Endothelial cell of umbilical vein (primary cell): ENCODE data around the gene COTL1.
"Not testable (repeated sequence)": the region's sequence is repeated elsewhere in the genome, so short reads cannot be mapped to it uniquely, and the experiment has no call there.

Experiments
- EZH2 ChIP-seq: IDR thresholded peaks from 2 replicates; pipeline ENCODE4 v1.6.1; 2012; ENCODE audit warnings: borderline replicate concordance, low read depth, mild to moderate bottlenecking, moderate library complexity, low read length, inconsistent platforms; ENCODE audit not compliant: severe bottlenecking
- FOS ChIP-seq: IDR thresholded peaks from 2 replicates; pipeline ENCODE4 v1.6.1; 2011; ENCODE audit warnings: mild to moderate bottlenecking, low read length, moderate library complexity, borderline replicate concordance; ENCODE audit not compliant: insufficient read depth
- MYC ChIP-seq: IDR thresholded peaks from one replicate; pipeline ENCODE4 v1.6.1; 2011; ENCODE audit warnings: mild to moderate bottlenecking, low read depth, low read length
- POLR2A ChIP-seq: IDR thresholded peaks from 2 replicates; pipeline ENCODE4 v1.6.1; 2012; ENCODE audit warnings: low read depth, mild to moderate bottlenecking, control low read depth, low read length
- POLR2AphosphoS5 ChIP-seq: IDR thresholded peaks from 2 replicates; pipeline ENCODE4 v1.6.1; 2012; ENCODE audit warnings: low read depth, mild to moderate bottlenecking, control low read depth, low read length, moderate library complexity; ENCODE audit not compliant: insufficient read depth
- TF ChIP-seq, protein P1 (sequence below), 2 donors: IDR thresholded peaks; 1 replicate in 1 of 2; 2 replicates in 1 of 2; pipeline ENCODE4 v1.5.1; 2011; ENCODE audit warnings: low read length in 2 of 2, mild to moderate bottlenecking in 2 of 2, moderate library complexity in 2 of 2, control low read depth in 1 of 2, inconsistent platforms in 1 of 2, low read depth in 1 of 2; ENCODE audit not compliant: insufficient read depth in 1 of 2; ENCODE audit errors: extremely low read depth in 1 of 2
- TF ChIP-seq, protein P2 (sequence below): IDR thresholded peaks from 2 replicates; pipeline ENCODE4 v1.6.1; 2011; ENCODE audit not compliant: insufficient read depth, insufficient read length

DNA sequence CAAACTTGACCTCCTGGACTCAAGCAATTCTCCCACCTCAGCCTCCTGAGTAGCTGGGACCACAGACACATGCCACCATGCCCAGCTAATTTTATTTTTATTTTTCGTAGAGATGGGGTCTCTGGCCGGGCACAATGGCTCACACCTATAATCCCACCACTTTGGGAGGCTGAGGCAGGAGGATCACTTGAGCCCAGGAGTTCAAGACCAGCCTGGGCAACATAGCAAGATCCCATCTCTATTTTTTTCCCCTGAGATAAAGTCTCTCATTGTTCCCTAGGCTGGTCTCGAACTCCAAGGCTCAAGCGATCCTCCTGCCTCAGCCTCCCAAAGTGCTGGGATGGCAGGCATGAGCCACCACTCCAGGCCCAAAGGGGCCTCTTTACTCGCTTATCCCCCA lies 59.0 kb downstream of the COTL1 start:
- TF ChIP-seq, protein P1, sequence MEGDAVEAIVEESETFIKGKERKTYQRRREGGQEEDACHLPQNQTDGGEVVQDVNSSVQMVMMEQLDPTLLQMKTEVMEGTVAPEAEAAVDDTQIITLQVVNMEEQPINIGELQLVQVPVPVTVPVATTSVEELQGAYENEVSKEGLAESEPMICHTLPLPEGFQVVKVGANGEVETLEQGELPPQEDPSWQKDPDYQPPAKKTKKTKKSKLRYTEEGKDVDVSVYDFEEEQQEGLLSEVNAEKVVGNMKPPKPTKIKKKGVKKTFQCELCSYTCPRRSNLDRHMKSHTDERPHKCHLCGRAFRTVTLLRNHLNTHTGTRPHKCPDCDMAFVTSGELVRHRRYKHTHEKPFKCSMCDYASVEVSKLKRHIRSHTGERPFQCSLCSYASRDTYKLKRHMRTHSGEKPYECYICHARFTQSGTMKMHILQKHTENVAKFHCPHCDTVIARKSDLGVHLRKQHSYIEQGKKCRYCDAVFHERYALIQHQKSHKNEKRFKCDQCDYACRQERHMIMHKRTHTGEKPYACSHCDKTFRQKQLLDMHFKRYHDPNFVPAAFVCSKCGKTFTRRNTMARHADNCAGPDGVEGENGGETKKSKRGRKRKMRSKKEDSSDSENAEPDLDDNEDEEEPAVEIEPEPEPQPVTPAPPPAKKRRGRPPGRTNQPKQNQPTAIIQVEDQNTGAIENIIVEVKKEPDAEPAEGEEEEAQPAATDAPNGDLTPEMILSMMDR (IDR thresholded peaks at IDR 0.05; ENCODE audit: extremely low read depth in 1 of 2, insufficient read depth in 1 of 2, low read depth in 1 of 2, low read length in 2 of 2): not testable (repeated sequence)
- TF ChIP-seq POLR2AphosphoS5, MYC, POLR2A, FOS, EZH2: not testable (repeated sequence)
- TF ChIP-seq, protein P2, sequence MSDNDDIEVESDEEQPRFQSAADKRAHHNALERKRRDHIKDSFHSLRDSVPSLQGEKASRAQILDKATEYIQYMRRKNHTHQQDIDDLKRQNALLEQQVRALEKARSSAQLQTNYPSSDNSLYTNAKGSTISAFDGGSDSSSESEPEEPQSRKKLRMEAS: not testable (repeated sequence)
